ENCODE data around the gene AKR1B1. TPM values are rescaled to one million over a fixed set of nuclear protein-coding genes. Genes with fewer than 3 reads are reported as not detected.

Gene AKR1B1
- polyA plus RNA-seq, 2 of the 4 experiments (the other 2 are of a cell fraction): 1,636 to 6,205 TPM

DNA sequence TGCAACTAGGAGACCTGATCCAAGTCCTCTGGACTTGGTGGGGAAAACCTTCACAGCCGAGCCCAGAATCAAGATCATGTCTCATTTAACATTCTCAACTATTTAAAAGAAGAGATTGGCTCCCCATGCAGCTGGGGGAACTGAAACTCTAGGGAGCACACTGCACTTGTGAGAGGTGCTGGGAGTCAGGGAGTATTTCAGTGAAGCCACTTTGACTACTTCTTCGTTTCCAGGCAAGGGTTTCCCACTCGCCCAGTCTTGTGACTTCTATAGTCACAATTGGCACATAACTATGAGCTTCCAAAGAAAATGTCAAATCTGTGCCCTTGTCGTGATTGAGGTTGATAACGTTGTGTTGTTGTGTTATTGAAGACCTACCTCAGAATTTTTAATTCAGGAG is 62.9 kb downstream of the AKR1B1 start (continued):
- TF ChIP-seq, protein P1, sequence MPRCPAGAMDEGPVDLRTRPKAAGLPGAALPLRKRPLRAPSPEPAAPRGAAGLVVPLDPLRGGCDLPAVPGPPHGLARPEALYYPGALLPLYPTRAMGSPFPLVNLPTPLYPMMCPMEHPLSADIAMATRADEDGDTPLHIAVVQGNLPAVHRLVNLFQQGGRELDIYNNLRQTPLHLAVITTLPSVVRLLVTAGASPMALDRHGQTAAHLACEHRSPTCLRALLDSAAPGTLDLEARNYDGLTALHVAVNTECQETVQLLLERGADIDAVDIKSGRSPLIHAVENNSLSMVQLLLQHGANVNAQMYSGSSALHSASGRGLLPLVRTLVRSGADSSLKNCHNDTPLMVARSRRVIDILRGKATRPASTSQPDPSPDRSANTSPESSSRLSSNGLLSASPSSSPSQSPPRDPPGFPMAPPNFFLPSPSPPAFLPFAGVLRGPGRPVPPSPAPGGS (IDR thresholded peaks at IDR 0.05): no peak
- TF ChIP-seq CHD4 (IDR thresholded peaks at IDR 0.05; ENCODE audit: borderline replicate concordance): no peak
- TF ChIP-seq ZNF302 (CRISPR knock-in tag; IDR thresholded peaks at IDR 0.05): no peak
- no peak for TF ChIP-seq RNF2 (IDR thresholded peaks at IDR 0.05; ENCODE audit: borderline replicate concordance, low read depth)
- no peak for TF ChIP-seq FOSB (CRISPR knock-in tag; IDR thresholded peaks at IDR 0.05)
- TF ChIP-seq HOXB13 (CRISPR knock-in tag; IDR thresholded peaks at IDR 0.05; ENCODE audit: low read depth): no peak

DNA sequence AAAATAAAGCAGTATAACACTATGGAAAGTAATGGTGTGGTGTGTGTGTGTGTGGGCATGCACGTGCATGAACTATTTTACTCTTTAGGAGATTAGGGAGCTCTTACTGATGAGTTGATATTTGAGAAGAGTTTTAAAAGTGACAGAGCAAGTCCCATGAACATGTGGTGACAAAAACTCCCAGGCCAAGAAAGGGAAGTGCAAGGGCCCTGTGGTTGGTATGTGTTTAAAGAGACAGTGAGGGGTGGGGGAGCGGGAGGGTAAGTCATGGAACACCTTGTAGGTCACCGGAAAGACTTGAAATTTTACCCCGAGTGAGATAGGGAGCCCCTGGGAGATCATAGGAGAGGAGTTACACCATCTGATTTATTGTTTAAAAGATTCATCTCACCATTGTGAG is 63.3 kb downstream of the AKR1B1 start:
- ChIA-PET POLR2A (no interaction called here), CTCF (interaction anchor here (0.8 to 1.7 kb wide), 4 partner anchors 9 to 44 kb away, joined by 3 to 5 read pairs (median 3); no protein-coding TSS in a partner anchor)
- no peak overlapping the region for H3K4me2 ChIP-seq
- H3K4me3 ChIP-seq: no peak overlapping the region
- FAIRE-seq (peak; percentile 80), ATAC-seq (no peak), DNase-seq (ENCODE audit: low read depth in 1 of 2, low spot score in 1 of 2) (no peak)
- WGBS (ENCODE audit: missing lambda C conversion rate): 71% methylated on average over 4 of the region's 4 CpGs
- no peaks in the 10 kb centered on the region for H3K9me3 ChIP-seq
- no peaks in the 10 kb centered on the region for H3K4me1 ChIP-seq
- H3K27ac ChIP-seq: no peak overlapping the region
- TF ChIP-seq FOSL2 (IDR thresholded peaks at IDR 0.05) (no peak), FOSL2 (CRISPR knock-in tag; IDR thresholded peaks at IDR 0.05) (no peak), POLR2A (IDR thresholded peaks at IDR 0.05; ENCODE audit: low read length) (no peak), SMC3 (IDR thresholded peaks at IDR 0.05) (no peak), NPAS2 (CRISPR knock-in tag; IDR thresholded peaks at IDR 0.05; ENCODE audit: borderline replicate concordance) (no peak), RCOR1 (IDR thresholded peaks at IDR 0.05; ENCODE audit: low read depth, low read length) (no peak), CBX2 (IDR thresholded peaks at IDR 0.05; ENCODE audit: borderline replicate concordance, low read depth) (no peak)
- TF ChIP-seq, protein P2, sequence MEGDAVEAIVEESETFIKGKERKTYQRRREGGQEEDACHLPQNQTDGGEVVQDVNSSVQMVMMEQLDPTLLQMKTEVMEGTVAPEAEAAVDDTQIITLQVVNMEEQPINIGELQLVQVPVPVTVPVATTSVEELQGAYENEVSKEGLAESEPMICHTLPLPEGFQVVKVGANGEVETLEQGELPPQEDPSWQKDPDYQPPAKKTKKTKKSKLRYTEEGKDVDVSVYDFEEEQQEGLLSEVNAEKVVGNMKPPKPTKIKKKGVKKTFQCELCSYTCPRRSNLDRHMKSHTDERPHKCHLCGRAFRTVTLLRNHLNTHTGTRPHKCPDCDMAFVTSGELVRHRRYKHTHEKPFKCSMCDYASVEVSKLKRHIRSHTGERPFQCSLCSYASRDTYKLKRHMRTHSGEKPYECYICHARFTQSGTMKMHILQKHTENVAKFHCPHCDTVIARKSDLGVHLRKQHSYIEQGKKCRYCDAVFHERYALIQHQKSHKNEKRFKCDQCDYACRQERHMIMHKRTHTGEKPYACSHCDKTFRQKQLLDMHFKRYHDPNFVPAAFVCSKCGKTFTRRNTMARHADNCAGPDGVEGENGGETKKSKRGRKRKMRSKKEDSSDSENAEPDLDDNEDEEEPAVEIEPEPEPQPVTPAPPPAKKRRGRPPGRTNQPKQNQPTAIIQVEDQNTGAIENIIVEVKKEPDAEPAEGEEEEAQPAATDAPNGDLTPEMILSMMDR (IDR thresholded peaks at IDR 0.05): no peak

- DNase-seq (ENCODE audit: low read depth in 1 of 2, low spot score in 1 of 2) (no peak), FAIRE-seq (no peak), ATAC-seq (peak in 1 of 2 experiments; percentile 46; a peak in 3 of 6 replicates)
- TF ChIP-seq JUN (IDR thresholded peaks at IDR 0.05): no peak
- TF ChIP-seq, protein P2 (IDR thresholded peaks at IDR 0.05): no peak
- peak in 1 of 2 experiments; percentile 24; a peak in 1 of 5 replicates for TF ChIP-seq EP300 (IDR thresholded peaks at IDR 0.05)
- no peak for TF ChIP-seq ZFP36 (IDR thresholded peaks at IDR 0.05; ENCODE audit: borderline replicate concordance, partially characterized antibody)
- Histone ChIP-seq H3K27ac (no peak overlapping the region), H3K4me3 (no peak overlapping the region), H3K9me3 (no peaks in the 10 kb centered on the region), H3K4me2 (no peak overlapping the region), H3K4me1 (no peaks in the 10 kb centered on the region)
- CTCF ChIA-PET: interaction anchor here (1.2 to 2.4 kb wide), 2 partner anchors 30 to 37 kb away, joined by 3 to 6 read pairs; no protein-coding TSS in a partner anchor
- POLR2A ChIA-PET: no interaction called here
- WGBS (ENCODE audit: missing lambda C conversion rate): 60% methylated on average over 5 of the region's 5 CpGs
Observed at GRCh38 chr7:134394056-134394455, 64.8 kb downstream of the AKR1B1 start.

Other genes starting within 250 kb of the AKR1B1 start
- 73.0 and 83.9 TPM in 2 replicates for gene SLC35B4, start 142.2 kb downstream of the AKR1B1 start, polyA plus RNA-seq (2011; rRNA removed)
- gene SLC35B4, start 142.2 kb downstream of the AKR1B1 start, polyA plus RNA-seq (2017; fragmentation: RNase III; extraction: RNeasy Plus Mini Kit Qiagen cat#74134 plus additional on column Dnase treatment): 29.1 to 36.0 TPM (median 32.8 TPM) in 3 replicates
- 5,007 and 5,423 TPM in 2 replicates for gene AKR1B10, start 68.5 kb upstream of the AKR1B1 start, polyA plus RNA-seq (2011; rRNA removed)
- 2,953 to 3,542 TPM (median 3,237 TPM) in 3 replicates for gene AKR1B10, start 68.5 kb upstream of the AKR1B1 start, polyA plus RNA-seq (2017; fragmentation: RNase III; extraction: RNeasy Plus Mini Kit Qiagen cat#74134 plus additional on column Dnase treatment)
- 17.9 and 19.9 TPM in 2 replicates for gene AKR1B15, start 90.0 kb upstream of the AKR1B1 start, polyA plus RNA-seq (2011; rRNA removed)
- 22.0 to 26.7 TPM (median 24.7 TPM) in 3 replicates for gene AKR1B15, start 90.0 kb upstream of the AKR1B1 start, polyA plus RNA-seq (2017; fragmentation: RNase III; extraction: RNeasy Plus Mini Kit Qiagen cat#74134 plus additional on column Dnase treatment)
- 21.2 and 28.3 TPM in 2 replicates for gene BPGM, start 187.8 kb upstream of the AKR1B1 start, polyA plus RNA-seq (2011; rRNA removed)
- 16.3 to 19.4 TPM (median 18.7 TPM) in 3 replicates for gene BPGM, start 187.8 kb upstream of the AKR1B1 start, polyA plus RNA-seq (2017; fragmentation: RNase III; extraction: RNeasy Plus Mini Kit Qiagen cat#74134 plus additional on column Dnase treatment)

All from A549 (cell line).